ENCODE data around the gene SYT7.
A peak's percentile ranks its signal among the peaks of the same experiment; 100 is the strongest.

The SYT7 gene

GRCh38 chr11:61579676-61580270 lies 1.1 kb downstream of the SYT7 start:
- no peak for DNase-seq

DNA sequence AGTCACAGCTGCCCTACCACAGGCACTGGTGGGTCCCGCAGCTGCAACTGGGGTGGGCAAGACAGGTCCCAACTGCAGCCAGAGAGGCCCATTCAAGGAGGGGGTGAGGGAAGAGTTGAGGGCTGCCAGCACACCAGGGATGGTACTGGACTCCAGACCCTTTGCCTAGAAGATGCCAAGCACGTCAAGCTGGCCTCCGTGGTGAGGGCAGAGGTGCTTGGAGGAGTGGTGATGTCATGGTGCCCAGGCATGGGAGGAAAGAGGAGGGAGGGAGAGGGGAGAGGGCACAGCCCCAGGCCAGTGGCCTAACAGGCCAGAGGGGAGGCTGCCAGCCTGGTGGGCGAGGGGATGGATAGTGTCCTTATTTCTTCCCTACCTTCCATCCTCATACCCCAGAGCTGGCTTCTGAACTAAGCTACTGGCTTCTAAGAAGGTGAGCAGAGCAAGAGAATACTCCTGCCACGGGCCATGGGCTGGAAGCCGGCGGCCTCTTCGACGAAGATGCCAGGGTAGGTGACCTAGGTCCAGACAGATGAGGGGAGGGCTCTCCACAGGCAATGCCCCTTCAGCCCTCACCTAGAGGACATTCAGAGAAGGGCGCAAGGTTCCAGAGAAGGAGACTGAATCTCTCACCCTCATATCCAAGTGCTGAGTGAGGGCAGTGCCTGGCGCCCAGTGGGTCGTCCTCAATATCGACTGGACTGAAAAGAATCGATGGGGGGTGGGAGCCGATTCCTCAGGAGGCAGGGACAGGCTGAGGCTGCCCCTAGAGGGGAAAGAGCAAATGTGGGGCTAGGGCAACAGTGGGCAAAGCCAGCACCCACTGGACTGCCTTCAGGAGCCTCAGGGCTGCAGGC lies 1.8 kb downstream of the SYT7 start:
- DNase-seq: no peak

GRCh38 chr11:61577383-61578118 lies 3.3 kb downstream of the SYT7 start:
- DNase-seq: no peak

DNA sequence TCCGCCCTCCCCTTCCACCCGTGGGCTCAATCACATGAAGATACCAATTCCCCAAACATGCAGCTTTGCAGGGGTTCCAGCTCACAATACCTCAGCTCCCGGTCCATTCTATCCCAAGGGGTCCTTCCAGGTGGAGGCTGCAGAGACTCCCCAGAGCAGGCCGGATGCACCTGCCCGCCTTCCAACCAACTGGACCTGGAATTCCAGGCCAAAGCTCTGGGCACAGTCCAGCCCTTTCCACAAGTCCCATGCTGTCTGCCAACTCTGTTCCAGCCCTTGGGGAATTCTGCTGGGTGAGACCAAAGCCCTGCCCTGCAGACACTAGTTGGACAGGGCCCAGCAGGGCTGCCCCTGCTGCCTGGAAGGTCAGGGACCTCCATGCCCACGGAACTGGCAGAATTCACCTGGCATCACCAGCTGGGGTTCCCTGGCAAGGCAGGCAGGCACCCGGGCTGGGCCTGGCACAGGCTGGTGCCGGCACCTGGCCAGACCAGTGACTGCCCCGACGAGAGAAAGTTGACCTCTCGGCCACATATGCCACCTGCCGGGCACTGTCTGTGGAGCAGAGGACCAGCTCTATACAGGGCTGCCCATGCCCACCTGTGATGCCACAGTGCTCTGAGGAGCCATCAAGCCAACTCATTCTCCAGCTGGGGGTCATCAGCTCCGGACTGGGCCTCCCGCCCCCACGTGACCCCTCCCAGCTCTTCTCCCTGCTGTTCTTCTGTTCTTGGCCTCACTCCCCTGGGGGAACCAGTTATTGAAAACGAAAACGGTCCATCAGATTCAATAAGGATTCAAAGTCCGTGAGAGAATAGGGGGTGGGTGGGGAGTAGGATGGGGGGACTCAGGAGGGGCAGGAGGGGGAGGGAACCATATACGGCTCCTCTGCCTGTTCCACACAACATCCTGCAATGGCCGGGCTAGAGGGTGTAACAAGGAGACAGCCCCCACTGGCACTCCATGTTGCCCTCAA lies 4.7 kb downstream of the SYT7 start:
- DNase-seq: no peak

- no peak for DNase-seq
These were observed 6.3 kb downstream of the SYT7 start for GRCh38 chr11:61574611-61575010.

GRCh38 chr11:61572913-61573312 lies 8.0 kb downstream of the SYT7 start:
- DNase-seq: no peak

GRCh38 chr11:61571869-61572268 lies 9.0 kb downstream of the SYT7 start:
- DNase-seq: no peak

DNA sequence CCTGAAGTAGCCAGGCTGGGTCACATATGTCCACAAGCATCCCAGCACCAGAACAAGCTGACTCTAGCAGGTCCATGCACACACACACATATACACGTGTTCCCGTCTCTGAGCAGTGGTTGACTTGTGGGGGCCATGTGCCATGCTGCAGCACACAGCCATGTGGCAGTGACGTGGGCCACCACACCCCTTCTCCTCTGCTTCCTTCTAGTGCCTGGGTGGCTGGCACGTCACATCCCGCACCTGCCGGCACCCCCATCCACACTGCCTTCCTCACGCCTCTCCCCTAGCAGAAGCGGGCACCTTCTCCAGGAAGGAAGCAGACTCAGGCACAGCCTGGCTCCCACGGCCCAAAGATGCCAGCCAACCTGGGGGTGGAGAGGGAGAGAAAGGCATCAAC lies 9.5 kb downstream of the SYT7 start:
- no peak for DNase-seq

GRCh38 chr11:61569701-61570100 lies 11.2 kb downstream of the SYT7 start:
- DNase-seq: no peak

- no peak for DNase-seq
These were observed 11.9 kb downstream of the SYT7 start for GRCh38 chr11:61569018-61569417.

DNA sequence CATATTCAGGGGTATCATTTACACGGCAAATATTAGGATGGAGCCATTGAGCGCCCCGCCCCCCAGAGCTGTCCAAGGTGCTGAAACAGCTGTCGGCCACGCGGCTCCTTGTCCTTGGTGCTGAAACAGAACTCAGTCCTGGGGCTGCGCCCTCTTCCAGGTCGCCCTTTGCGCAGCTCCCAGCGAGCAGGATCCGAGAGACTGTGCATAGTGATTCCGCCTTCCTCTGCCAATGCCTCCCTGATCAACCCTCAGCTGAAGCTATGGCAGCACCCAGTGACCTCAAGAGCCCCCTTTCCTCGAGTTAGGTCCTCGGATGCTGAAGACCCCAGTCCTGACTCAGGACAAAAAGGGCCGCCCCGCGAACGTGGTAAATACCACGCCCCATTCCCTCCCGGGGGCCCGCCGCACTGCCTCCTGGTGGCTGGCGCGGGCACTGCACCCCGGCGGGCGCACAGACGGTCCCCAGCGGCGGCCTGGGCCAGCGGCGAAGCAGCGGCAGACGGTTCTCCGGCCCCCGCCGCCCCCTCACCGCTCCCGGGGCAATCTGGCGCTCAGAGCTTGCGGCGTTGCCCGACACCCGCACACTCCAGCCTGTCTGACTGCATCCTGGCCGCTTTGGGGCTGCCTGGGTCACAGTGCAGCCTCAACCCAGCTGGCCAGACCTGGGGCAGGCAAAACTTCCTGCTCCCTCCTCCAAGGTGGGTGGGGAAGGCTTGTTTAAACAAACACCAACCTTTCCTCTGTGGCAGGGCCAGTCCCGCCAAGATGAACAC lies 13.4 kb downstream of the SYT7 start:
- DNase-seq: peak; percentile 82 to 83

DNA sequence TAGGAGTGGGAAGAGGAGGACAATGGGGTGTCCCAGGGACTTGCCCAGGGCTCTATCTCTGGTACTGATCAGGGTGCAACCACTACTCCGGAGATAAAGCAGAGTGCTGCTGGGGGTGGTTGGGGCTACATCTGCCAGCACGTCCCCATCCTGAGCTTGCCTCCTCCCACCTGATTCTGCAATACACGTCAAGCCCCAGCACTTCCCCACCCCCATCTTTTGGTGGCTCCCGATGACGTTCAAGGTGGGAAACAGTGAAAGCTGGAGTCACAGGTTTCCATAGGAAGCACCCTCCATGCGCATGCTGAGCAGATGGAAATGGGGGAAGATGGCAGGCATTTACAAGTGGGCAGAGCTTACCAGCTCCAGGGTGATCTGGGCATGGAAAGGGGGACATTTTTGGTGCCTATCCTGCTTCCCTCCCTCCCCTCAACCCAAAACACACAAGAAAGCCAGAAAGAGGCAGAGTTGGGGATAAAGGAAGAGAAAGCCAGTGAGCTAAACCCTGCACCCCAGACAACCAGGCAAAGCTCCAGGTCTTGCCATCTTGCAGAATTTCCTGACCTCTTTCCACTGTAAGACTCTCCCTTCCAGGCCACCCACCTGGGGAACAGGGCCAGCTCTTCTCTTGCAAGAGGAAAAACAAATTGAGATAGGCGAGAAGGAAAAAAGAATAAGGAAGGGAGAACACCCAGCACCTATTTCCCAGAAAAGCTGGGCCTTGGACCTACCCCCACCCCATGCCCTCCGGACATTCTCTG lies 15.8 kb downstream of the SYT7 start:
- DNase-seq: no peak

DNA sequence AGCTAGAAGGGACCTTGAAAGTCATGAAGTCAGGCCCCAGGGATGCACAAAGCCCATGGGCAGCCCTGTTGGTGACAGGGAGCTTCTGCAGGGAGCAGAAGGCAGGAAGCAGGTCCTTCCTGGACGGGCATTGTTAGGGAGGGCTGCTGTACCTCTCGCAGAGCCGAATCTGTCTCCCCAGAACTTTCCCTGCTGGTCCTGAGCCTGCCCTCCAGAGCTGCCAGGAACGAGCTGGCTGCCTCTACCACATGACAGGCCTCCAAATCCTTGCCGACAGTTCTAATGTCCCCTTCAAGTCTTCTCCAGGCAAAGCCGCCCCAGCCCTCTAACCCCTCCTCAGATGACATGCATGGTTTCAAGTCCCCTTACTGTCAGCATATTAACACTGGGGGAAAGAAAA lies 20.1 kb downstream of the SYT7 start:
- no peak for DNase-seq

DNA sequence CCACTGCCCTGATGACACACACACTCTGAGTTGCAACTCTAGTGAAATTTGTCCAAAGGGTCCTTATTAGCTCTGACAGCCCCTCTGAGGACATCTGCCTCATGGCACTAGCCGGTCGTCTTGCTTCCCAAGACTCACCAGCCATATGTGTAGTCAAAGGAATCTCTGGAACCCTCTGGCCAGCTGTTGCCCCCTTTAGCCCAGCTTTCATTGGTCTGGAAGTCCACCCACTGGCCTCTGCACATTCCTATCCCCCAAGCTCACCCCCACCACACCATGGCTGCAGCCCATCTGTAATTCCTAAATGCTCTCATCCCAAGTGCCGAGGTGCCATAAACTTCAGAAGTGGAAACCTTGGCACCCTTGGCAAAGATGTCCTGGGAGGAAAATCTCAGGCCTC lies 24.3 kb downstream of the SYT7 start:
- no peak for DNase-seq

- DNase-seq: no peak
These were observed 24.9 kb downstream of the SYT7 start for GRCh38 chr11:61555978-61556377.

GRCh38 chr11:61555051-61555969 lies 25.6 kb downstream of the SYT7 start:
- no peak for DNase-seq

- peak in 1 of 2 experiments; percentile 9 for DNase-seq
These were observed 26.5 kb downstream of the SYT7 start for GRCh38 chr11:61554172-61554988.

DNA sequence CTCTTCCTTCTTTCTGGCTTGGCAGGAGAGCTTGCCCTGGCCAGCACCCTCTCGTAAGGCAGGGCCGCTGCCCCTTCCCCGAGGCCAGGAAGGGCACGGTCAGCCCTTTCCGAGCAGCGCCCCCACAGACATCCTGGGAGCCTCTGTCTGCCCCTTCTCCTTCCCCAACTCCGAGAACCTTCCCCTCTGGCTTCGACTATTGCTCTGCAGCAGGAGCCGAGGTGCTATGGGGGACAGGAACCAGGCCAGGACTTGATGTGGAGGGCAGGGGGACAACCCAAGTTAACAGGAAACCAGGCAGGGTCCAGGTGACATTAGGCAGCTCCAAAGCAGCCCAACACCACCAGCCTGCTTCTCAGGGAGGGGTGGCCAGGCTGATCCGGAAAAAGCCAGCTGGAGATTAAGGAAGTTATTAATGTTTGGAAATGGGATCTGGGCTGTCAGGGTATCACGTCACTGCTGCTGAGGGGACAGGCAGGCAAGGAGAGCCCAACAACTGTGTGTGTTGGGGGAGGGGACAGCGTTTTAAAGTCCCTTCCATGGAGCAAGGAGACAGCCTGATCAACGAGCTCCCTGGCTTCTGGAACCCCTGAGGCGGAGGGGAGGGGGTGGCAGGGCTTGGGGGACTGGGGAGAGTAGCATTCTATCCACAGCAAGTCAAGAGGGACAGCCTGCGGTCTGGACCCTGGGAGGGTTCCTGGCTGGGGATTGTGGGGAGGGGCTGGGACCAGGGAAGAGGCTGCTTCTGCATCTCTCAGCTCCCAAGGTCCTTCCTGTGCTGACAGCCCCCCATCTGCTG lies 27.3 kb downstream of the SYT7 start:
- no peak for DNase-seq

Measured in activated CD4-positive, alpha-beta T cell treated with anti-CD3 and anti-CD28 coated beads, Interleukin-2, amount 50 U/mL, for 48 hours (primary cell).